GM23338 (cell line): ENCODE measurements around the gene ASCL5. TPM values are rescaled to one million over a fixed set of nuclear protein-coding genes. Genes with fewer than 3 reads are reported as not detected.

Source experiments
- ATAC-seq: fragments of 200-7000 bp; cut with Tn5 transposase; 3 replicates; pipeline ENCODE4 v1.9.1; 2020
- DNase-seq: peaks from one replicate; pipeline ENCODE4 v3.0.0-alpha.2; 2015; ENCODE audit warnings: low spot score
- H2AFZ ChIP-seq: fragments of 200-600 bp; sonication (generic); 2 replicates; pipeline ENCODE4 v1.8.0; 2016; ENCODE audit warnings: antibody characterized with exemption, mild to moderate bottlenecking, moderate library complexity
- H3F3A ChIP-seq: fragments of 200-600 bp; sonication (generic); replicated peaks from 2 replicates; pipeline ENCODE4 v1.8.0; 2017; ENCODE audit warnings: antibody characterized with exemption, mixed run types, low read depth
- H3K27ac ChIP-seq: fragments of 200-600 bp; sonication (generic); 2 replicates; pipeline ENCODE4 v1.6.1; 2016; ENCODE audit warnings: low read depth
- H3K27me3 ChIP-seq: fragments of 200-600 bp; sonication (generic); 2 replicates; pipeline ENCODE4 v1.8.0; 2016; ENCODE audit warnings: mild to moderate bottlenecking, mixed run types, moderate library complexity; ENCODE audit not compliant: insufficient read depth
- H3K36me3 ChIP-seq: fragments of 200-600 bp; sonication (generic); 2 replicates; pipeline ENCODE4 v1.8.0; 2016; ENCODE audit warnings: mild to moderate bottlenecking; ENCODE audit not compliant: insufficient read depth
- H3K4me1 ChIP-seq: fragments of 200-600 bp; sonication (generic); 2 replicates; pipeline ENCODE4 v1.8.0; 2016; ENCODE audit warnings: mild to moderate bottlenecking, moderate library complexity; ENCODE audit not compliant: insufficient read depth
- H3K4me2 ChIP-seq: fragments of 200-600 bp; sonication (generic); 2 replicates; pipeline ENCODE4 v1.7.1; 2017; ENCODE audit warnings: mixed run types
- H3K4me3 ChIP-seq: fragments of 200-600 bp; sonication (generic); 2 replicates; pipeline ENCODE4 v1.6.1; 2016; ENCODE audit warnings: mixed run types
- H3K79me2 ChIP-seq: fragments of 200-600 bp; sonication (generic); replicated peaks from 2 replicates; pipeline ENCODE4 v1.8.0; 2017; ENCODE audit warnings: mild to moderate bottlenecking; ENCODE audit not compliant: insufficient read depth
- H3K9me2 ChIP-seq: fragments of 200-600 bp; sonication (generic); 2 replicates; pipeline ENCODE4 v1.8.0; 2017; ENCODE audit not compliant: insufficient read depth
- H4K20me1 ChIP-seq: fragments of 200-600 bp; sonication (generic); replicated peaks from 2 replicates; pipeline ENCODE4 v1.8.0; 2017; ENCODE audit warnings: mild to moderate bottlenecking; ENCODE audit not compliant: insufficient read depth
- H3K27ac Mint-ChIP-seq: 2 replicates; pipeline ENCODE4 v1.8.0; 2020; ENCODE audit warnings: inconsistent platforms, mild to moderate bottlenecking, moderate library complexity, mixed read lengths
- H3K27me3 Mint-ChIP-seq: 3 replicates; pipeline ENCODE4 v1.8.0; 2022; ENCODE audit warnings: low read depth, mild to moderate bottlenecking, moderate library complexity, mixed read lengths, inconsistent platforms; ENCODE audit not compliant: insufficient read depth, poor library complexity
- H3K36me3 Mint-ChIP-seq: 3 replicates; pipeline ENCODE4 v1.8.0; 2021; ENCODE audit warnings: low read depth, mild to moderate bottlenecking, inconsistent platforms, moderate library complexity, mixed read lengths
- H3K4me1 Mint-ChIP-seq: 3 replicates; pipeline ENCODE4 v1.8.0; 2020; ENCODE audit warnings: mild to moderate bottlenecking, inconsistent platforms, mixed read lengths
- H3K4me3 Mint-ChIP-seq: 3 replicates; pipeline ENCODE4 v1.8.0; 2021; ENCODE audit warnings: moderate library complexity, mild to moderate bottlenecking, inconsistent platforms, mixed read lengths
- H3K9me3 Mint-ChIP-seq: 3 replicates; pipeline ENCODE4 v1.8.0; 2020; ENCODE audit warnings: moderate library complexity, mild to moderate bottlenecking, inconsistent platforms, mixed read lengths
- CREB1 ChIP-seq: fragments of 250-450 bp; sonication (Bioruptor Pico); IDR thresholded peaks from 2 replicates; pipeline ENCODE4 v1.5.0; 2020; ENCODE audit warnings: low read depth, mild to moderate bottlenecking, moderate library complexity
- EZH2 ChIP-seq: fragments of 200-600 bp; sonication (generic); IDR thresholded peaks from one replicate; pipeline ENCODE4 v1.8.0; 2017; ENCODE audit warnings: antibody characterized with exemption, mild to moderate bottlenecking, low read depth; ENCODE audit not compliant: unreplicated experiment
- JUNB ChIP-seq: IDR thresholded peaks from one replicate; pipeline ENCODE4 v1.6.1; 2016; ENCODE audit warnings: antibody characterized with exemption; ENCODE audit not compliant: unreplicated experiment
- NANOG ChIP-seq: IDR thresholded peaks from 2 replicates; pipeline ENCODE4 v1.6.1; 2016; ENCODE audit warnings: antibody characterized with exemption, borderline replicate concordance
- POLR2AphosphoS5 ChIP-seq: IDR thresholded peaks from 2 replicates; pipeline ENCODE4 v1.6.1; 2016; ENCODE audit warnings: antibody characterized with exemption, low read depth
- STAT1 ChIP-seq: IDR thresholded peaks from one replicate; pipeline ENCODE4 v1.6.1; 2016; ENCODE audit warnings: antibody characterized with exemption; ENCODE audit not compliant: unreplicated experiment
- ZNF114 ChIP-seq: fragments of 250-450 bp; sonication (Bioruptor Pico); IDR thresholded peaks from 2 replicates; pipeline ENCODE4 v1.5.0; 2020; ENCODE audit warnings: mild to moderate bottlenecking, moderate library complexity
- polyA plus RNA-seq: library from polyadenylated mRNA; unstranded; fragments of >200 nt; fragmentation: Nextera tagmentation; extraction: Ambion mirVana; gene quantifications from 2 replicates; pipeline ENCODE4 v1.2.1, GENCODE V29; 2016
- total RNA-seq: library from RNA; depleted of rRNA; stranded (reverse); fragments of >200 nt; shearing (Covaris generic); gene quantifications from 2 replicates; pipeline ENCODE4 v1.2.3, GENCODE V29; 2014
- TF ChIP-seq, protein P1 (sequence below): IDR thresholded peaks from one replicate; pipeline ENCODE4 v1.6.1; 2018; ENCODE audit warnings: antibody characterized with exemption; ENCODE audit not compliant: unreplicated experiment
- TF ChIP-seq, protein P2 (sequence below): IDR thresholded peaks from 2 replicates; pipeline ENCODE4 v1.6.1; 2016; ENCODE audit warnings: antibody characterized with exemption

The ASCL5 gene
- total and polyA plus RNA-seq, 2 experiments from 2014 or later: not detected

DNA sequence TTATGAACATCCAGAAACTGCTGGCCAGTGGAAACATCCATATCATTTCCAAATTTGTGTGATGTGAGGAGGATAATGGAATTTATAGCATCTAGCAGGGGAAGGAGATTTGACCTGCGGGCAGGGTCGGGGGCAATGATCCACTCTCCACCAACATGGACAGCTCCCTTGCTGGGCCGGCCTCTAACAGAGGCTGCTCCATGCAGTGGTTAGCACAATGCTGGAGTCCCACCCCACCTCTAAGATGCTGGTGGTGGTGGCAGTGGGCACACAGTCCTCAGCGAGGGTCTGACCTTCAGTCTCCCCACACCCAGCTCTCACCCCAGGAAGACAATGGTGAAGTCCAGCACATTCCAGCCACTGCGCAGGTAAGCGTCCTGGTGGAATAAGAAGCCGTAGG is 33.4 kb downstream of the ASCL5 start (continued):
- TF ChIP-seq, protein P1, sequence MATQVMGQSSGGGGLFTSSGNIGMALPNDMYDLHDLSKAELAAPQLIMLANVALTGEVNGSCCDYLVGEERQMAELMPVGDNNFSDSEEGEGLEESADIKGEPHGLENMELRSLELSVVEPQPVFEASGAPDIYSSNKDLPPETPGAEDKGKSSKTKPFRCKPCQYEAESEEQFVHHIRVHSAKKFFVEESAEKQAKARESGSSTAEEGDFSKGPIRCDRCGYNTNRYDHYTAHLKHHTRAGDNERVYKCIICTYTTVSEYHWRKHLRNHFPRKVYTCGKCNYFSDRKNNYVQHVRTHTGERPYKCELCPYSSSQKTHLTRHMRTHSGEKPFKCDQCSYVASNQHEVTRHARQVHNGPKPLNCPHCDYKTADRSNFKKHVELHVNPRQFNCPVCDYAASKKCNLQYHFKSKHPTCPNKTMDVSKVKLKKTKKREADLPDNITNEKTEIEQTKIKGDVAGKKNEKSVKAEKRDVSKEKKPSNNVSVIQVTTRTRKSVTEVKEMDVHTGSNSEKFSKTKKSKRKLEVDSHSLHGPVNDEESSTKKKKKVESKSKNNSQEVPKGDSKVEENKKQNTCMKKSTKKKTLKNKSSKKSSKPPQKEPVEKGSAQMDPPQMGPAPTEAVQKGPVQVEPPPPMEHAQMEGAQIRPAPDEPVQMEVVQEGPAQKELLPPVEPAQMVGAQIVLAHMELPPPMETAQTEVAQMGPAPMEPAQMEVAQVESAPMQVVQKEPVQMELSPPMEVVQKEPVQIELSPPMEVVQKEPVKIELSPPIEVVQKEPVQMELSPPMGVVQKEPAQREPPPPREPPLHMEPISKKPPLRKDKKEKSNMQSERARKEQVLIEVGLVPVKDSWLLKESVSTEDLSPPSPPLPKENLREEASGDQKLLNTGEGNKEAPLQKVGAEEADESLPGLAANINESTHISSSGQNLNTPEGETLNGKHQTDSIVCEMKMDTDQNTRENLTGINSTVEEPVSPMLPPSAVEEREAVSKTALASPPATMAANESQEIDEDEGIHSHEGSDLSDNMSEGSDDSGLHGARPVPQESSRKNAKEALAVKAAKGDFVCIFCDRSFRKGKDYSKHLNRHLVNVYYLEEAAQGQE: no peak
- no peak for TF ChIP-seq STAT1
- no peak for TF ChIP-seq ZNF114 (CRISPR knock-in tag)
- TF ChIP-seq EZH2: no peak
- TF ChIP-seq NANOG: no peak
- TF ChIP-seq CREB1: no peak

DNA sequence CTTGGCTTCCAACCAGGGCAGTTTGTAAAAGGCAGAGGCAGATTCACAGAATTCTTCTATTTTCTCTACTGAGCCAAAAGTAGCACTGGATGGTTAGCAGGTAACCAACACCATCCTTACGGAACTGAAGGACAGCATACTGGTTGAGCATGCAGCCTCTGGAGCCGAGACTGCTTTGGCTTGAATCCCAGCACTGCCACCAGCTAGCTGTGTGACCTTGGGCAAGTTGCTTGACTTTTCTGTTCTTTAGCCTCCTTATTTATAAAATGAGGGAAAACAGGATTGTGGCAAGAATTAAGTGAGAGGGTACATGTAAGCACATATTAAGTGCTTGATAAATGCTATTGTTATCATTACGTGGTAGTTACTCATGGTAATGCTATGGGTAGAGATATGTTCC is 34.2 kb downstream of the ASCL5 start:
- Histone ChIP-seq H3K4me3 (no peak overlapping the region), H2AFZ (no peak overlapping the region), H4K20me1 (no peaks in the 10 kb centered on the region), H3K4me2 (no peak overlapping the region), H3K9me2 (peaks cover 2% of the 10 kb centered on the region; the same call in 1 of the 2 replicates), H3K36me3 (no peaks in the 10 kb centered on the region), H3F3A (no peaks in the 10 kb centered on the region), H3K79me2 (no peaks in the 10 kb centered on the region), H3K27ac (no peak overlapping the region), H3K4me1 (no peaks in the 10 kb centered on the region), H3K27me3 (no peaks in the 10 kb centered on the region)
- Mint-ChIP-seq H3K36me3 (no peaks in the 10 kb centered on the region), H3K9me3 (no peaks in the 10 kb centered on the region), H3K4me3 (no peak overlapping the region), H3K27me3 (peaks cover 2% of the 10 kb centered on the region), H3K27ac (no peak overlapping the region), H3K4me1 (peaks cover 10% of the 10 kb centered on the region)
- ATAC-seq: no peak
- DNase-seq: no peak
- TF ChIP-seq, protein P1: no peak
- TF ChIP-seq JUNB (no peak), POLR2AphosphoS5 (no peak), CREB1 (no peak), ZNF114 (CRISPR knock-in tag) (no peak), NANOG (no peak), EZH2 (no peak)
- TF ChIP-seq, protein P2, sequence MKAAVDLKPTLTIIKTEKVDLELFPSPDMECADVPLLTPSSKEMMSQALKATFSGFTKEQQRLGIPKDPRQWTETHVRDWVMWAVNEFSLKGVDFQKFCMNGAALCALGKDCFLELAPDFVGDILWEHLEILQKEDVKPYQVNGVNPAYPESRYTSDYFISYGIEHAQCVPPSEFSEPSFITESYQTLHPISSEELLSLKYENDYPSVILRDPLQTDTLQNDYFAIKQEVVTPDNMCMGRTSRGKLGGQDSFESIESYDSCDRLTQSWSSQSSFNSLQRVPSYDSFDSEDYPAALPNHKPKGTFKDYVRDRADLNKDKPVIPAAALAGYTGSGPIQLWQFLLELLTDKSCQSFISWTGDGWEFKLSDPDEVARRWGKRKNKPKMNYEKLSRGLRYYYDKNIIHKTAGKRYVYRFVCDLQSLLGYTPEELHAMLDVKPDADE: no peak
